Lower leg skin (tissue), 4 donors: ENCODE measurements around the gene KLHL14. TPM values are rescaled to one million over a fixed set of nuclear protein-coding genes. Genes with fewer than 3 reads are reported as not detected.

ENCODE experiments used
- DNase-seq, 2 donors: peaks; one replicate each; pipeline ENCODE4 v3.0.0-alpha.2; 2019; ENCODE audit warnings: low spot score in 2 of 2
- H3K4me3 ChIP-seq: fragments of 200-600 bp; sonication (generic); 2 replicates; pipeline ENCODE4 v1.5.1; 2017; ENCODE audit warnings: mild to moderate bottlenecking, low read depth; ENCODE audit not compliant: poor library complexity, severe bottlenecking
- POLR2A ChIP-seq, 2 donors: fragments of 450-650 bp; IDR thresholded peaks; one replicate each; pipeline ENCODE4 v1.6.1; 2016 to 2017; ENCODE audit warnings: antibody characterized with exemption in 2 of 2, mild to moderate bottlenecking in 1 of 2, moderate library complexity in 1 of 2
- WGBS, 2 donors: methylation state at CpG; one replicate each; pipeline ENCODE4 v1.1.5; 2018; 5-methylcytosine and 5-hydroxymethylcytosine counted together
- intact Hi-C: fragments of 100-400 bp; cut with DNase I; formaldehyde crosslinking; loops from one replicate; pipeline ENCODE4 v1.15.0; 2023; ENCODE audit warnings: low total_unique reads
- total RNA-seq, 4 donors: library from RNA; depleted of rRNA; stranded (reverse); fragments of >200 nt; gene quantifications; one replicate each; pipeline ENCODE4 v1.1.0, GENCODE V29; 2016
- TF ChIP-seq, protein P1 (sequence below), 3 donors: fragments of 450-650 bp; IDR thresholded peaks; one replicate each; pipeline ENCODE4 v1.5.1; 2016; ENCODE audit warnings: antibody characterized with exemption in 3 of 3, mild to moderate bottlenecking in 3 of 3, moderate library complexity in 2 of 3

Gene KLHL14
- total RNA-seq, 4 donors from 2014 or later, result not detected

DNA sequence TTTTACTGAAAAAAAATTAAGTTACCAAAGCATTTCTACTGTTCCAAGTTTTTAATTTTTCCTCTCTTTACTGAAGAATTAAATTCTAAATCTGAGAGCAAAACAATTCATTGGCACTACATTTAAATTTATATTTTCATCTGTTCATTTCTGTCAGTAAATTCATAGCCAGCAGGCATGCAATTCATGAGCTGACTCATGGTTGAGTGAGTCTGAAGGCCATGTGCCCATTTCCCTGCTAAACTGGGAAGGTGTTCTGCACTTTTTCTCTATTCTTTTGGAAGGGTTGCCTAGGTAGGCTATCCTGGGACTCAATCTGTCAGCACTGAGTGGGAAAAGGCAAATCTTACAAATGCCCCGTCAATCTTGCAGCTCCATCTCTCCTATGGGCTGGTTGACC, 88.7 kb downstream of the KLHL14 start:
- intact Hi-C loops, result no loop called here
- DNase-seq, result no peak

DNA sequence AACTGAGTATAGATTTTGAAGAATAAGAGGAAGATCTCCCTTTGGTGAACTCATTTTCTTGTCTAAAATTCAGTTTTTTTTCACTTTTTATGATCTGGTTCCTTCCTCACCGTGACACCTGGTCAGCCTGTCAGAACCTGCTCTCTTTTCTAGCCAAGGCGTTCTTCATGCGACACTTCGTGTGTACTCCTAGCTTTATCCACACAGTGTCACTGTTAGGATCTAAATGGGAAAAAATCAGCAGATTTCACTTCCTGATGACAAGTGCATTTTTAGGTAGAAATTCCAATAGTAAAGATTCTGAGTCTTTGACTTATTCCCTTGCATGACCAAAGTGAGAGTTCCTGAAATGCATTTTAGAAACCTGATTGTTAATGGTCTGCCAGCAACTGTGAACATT, 89.8 kb downstream of the KLHL14 start:
- 30 to 48% methylated on average over 4 of the region's 4 CpGs for WGBS, 2 donors
- H3K4me3 ChIP-seq, result no peak overlapping the region
- no peak for DNase-seq
- intact Hi-C loops, result no loop called here
- TF ChIP-seq POLR2A (IDR thresholded peaks at IDR 0.05), result no peak
- TF ChIP-seq, protein P1, sequence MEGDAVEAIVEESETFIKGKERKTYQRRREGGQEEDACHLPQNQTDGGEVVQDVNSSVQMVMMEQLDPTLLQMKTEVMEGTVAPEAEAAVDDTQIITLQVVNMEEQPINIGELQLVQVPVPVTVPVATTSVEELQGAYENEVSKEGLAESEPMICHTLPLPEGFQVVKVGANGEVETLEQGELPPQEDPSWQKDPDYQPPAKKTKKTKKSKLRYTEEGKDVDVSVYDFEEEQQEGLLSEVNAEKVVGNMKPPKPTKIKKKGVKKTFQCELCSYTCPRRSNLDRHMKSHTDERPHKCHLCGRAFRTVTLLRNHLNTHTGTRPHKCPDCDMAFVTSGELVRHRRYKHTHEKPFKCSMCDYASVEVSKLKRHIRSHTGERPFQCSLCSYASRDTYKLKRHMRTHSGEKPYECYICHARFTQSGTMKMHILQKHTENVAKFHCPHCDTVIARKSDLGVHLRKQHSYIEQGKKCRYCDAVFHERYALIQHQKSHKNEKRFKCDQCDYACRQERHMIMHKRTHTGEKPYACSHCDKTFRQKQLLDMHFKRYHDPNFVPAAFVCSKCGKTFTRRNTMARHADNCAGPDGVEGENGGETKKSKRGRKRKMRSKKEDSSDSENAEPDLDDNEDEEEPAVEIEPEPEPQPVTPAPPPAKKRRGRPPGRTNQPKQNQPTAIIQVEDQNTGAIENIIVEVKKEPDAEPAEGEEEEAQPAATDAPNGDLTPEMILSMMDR (IDR thresholded peaks at IDR 0.05), result no peak

More for the DNA sequence above, 88.7 kb downstream of the KLHL14 start:
- 87 to 100% methylated on average over 1 of the region's 1 CpG for WGBS, 2 donors
- TF ChIP-seq POLR2A (IDR thresholded peaks at IDR 0.05), result no peak
- no peak overlapping the region for H3K4me3 ChIP-seq

DNA sequence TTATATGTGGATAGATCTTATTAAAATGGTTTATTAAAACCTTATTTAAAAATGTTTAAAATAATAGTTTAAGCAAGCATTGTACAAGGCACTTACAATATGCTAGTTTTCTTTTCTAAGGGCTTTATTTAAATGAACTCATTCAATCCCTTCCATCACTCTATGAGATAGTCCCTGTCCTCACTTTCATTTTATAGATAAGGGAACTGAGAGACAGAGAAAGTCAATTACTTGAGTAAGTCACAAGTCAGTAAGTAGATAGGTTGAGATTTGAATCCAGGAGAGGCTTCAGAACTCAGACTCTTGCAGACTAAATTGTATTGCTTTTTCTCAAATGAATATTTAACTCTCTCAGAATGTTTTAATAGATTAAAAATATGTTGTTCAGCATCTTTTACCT, 95.2 kb downstream of the KLHL14 start:
- TF ChIP-seq, protein P1 (IDR thresholded peaks at IDR 0.05), result no peak
- TF ChIP-seq POLR2A (IDR thresholded peaks at IDR 0.05), result no peak
- no peak for DNase-seq
- H3K4me3 ChIP-seq, result no peak overlapping the region
- intact Hi-C loops, result no loop called here

DNA sequence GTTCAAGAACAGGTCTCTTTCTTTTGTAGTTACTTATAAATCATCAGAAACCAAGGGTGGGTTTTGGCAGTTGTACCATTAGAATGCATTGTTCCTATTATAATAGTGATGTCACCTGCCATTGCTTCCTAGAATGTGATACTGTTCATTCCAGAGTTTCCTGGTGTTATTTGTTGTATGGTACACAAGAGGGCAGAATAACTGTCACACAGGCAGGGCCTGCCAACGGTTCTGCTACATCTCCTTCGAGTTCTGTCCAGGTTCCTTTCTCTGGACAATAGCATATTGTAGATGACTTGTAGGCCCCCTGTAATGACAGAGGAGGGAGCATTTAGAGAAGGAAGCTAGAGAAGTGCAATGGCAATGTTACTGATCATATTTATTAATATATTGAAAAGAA, 98.3 kb downstream of the KLHL14 start:
- intact Hi-C loops, result no loop called here
- WGBS, 2 donors, result 36 to 38% methylated on average over 2 of the region's 2 CpGs
- DNase-seq, result no peak

DNA sequence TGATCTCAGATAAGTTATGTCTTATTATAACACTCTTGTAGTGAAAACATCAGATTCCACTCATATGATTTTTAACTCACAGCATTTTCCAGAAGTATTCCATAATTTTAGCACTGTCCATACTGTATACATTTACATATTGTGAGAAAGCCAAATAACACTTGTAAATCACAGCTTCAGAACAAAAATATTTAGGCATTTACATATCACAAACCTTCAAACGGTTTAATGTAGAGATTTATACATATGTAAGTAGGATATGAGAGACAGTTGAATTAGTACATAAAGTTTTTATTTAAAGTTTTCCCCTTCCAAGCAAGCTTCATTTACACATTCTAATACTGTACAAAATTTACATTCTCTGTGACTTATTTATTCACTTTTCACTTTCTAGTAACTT, 100.4 kb downstream of the KLHL14 start:
- 37 to 43% methylated on average over 1 of the region's 1 CpG for whole genome bisulfite sequencing, 2 donors
- no peak overlapping the region for H3K4me3 ChIP-seq
- intact Hi-C loops, result no loop called here
- DNase-seq, result no peak
- TF ChIP-seq, protein P1 (IDR thresholded peaks at IDR 0.05), result no peak
- no peak for TF ChIP-seq POLR2A (IDR thresholded peaks at IDR 0.05)

More for the DNA sequence above, 98.3 kb downstream of the KLHL14 start:
- H3K4me3 ChIP-seq, result no peak overlapping the region
- no peak for TF ChIP-seq POLR2A (IDR thresholded peaks at IDR 0.05)
- TF ChIP-seq, protein P1 (IDR thresholded peaks at IDR 0.05), result no peak

DNA sequence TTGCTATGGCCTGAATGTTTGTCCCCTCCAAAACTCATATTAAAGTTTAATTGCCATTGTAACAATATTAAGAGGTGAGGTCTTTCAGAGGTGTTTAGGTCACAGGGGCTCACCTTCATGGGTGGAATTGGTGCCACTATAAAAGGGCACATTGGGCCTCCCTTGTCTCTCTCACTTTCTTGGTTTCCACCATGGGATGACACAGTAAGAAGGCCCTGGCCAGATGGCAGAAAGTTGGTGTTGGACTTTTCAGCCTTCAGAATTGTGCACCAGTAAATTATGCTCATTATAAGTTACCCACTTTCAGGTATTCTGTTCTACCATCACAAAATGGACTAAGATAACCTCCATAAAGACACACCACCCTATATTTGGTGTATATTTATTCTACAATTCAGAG, 102.1 kb downstream of the KLHL14 start:
- no peak for DNase-seq
- TF ChIP-seq, protein P1 (IDR thresholded peaks at IDR 0.05), result no peak
- TF ChIP-seq POLR2A (IDR thresholded peaks at IDR 0.05), result no peak
- intact Hi-C loops, result no loop called here
- H3K4me3 ChIP-seq, result no peak overlapping the region
